ENCODE results near the gene SLC26A9.

The SLC26A9 gene

GRCh38 chr1:205948886-205949285, 5.6 kb upstream of the SLC26A9 start:
- no peak for DNase-seq (ENCODE audit: low spot score)

DNA sequence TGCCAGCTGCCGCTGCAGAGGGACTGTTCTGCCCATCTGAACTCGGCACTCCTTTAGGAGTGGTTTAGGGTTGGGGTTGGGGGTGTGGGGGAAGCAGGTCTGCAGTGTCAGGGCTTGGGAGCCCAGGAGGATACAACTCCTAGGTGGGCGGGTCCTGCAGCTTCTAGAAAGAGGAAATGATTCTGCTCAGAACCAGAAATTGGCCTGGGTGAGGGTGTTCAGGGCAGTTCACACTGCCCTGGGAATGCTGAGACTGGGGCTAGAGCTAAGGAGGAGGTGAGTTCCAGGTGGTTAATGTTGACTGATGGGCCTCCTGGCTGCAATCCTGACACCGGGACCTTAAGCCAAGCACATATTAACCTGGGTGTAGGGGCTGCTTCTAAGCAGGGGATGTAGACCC, 4.8 kb upstream of the SLC26A9 start:
- DNase-seq (ENCODE audit: low spot score): no peak

DNA sequence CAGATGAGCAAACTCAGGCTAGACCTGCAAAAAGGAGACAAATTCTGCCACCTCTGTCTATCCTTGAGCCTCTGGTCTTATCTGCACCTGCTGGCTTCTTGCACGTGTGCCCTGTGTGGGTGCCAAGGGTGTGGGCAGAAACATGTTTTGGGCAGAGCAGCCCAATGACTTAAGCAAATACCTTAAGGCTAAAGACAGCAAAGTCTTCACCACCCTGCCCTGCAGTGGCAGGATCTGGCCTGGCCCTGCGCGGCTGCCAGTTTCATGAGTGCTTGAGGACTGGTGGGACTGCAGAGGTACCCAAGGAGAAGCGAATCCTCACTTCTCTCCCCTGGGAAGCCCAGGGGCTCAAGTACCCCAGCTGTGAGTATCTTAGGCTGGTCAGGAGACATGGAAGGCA, 3.8 kb upstream of the SLC26A9 start:
- DNase-seq (ENCODE audit: low spot score): no peak

- no peak for DNase-seq (ENCODE audit: low spot score)
These were observed 1.8 kb upstream of the SLC26A9 start for GRCh38 chr1:205945069-205945468.

- no peak for DNase-seq (ENCODE audit: low spot score)
These were observed 1.3 kb upstream of the SLC26A9 start for GRCh38 chr1:205944525-205944924.

DNA sequence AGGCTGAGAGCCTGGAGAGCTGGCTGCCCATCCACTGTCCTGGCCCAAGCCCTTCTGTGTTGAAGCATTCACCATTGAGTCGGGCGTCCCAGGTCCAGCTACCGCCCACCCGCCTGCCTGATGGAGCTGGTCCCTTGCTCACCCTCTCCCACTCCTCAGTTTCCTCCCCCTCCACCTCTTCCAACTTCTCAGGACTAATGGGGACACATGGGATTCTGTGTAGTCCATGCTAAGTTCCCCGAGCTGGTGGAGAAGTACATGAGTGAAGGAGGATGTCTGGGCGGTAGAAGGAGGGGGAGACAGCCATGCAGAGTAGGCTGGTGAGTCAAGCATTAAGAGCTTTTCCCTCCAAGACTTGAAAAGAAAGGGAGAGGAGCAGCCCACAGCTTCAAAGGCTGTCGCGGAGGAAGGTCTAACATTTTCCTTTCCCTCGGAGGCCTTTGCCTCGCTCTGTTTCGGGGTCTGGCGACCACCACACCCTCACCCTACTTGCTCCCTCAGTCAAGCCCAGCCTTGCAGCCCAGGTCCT, 561 bp downstream of the SLC26A9 start:
- DNase-seq (ENCODE audit: low spot score): no peak

DNA sequence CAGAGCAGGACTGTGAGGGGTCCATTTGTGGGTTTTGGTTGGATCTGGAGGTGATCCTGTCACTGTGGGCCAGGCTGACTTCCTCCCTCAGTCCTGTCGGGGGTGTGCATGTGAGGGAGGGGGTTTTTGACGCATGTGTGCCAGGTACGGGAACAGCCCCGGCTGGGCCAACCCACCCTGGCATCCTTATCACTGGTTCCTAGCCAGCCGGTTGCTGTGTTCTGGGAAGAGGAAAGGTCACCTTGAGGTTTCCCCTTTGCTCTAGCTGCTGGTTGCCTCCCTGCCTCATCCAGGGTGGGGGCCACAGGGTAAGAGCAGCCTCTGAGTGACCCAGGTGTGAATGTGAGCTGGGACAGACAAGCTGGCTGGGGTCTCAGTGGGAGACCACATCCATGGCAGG, 2.5 kb downstream of the SLC26A9 start:
- no peak for DNase-seq (ENCODE audit: low spot score)

- DNase-seq (ENCODE audit: low spot score): no peak
These were observed 3.4 kb downstream of the SLC26A9 start for GRCh38 chr1:205939690-205940330.

DNA sequence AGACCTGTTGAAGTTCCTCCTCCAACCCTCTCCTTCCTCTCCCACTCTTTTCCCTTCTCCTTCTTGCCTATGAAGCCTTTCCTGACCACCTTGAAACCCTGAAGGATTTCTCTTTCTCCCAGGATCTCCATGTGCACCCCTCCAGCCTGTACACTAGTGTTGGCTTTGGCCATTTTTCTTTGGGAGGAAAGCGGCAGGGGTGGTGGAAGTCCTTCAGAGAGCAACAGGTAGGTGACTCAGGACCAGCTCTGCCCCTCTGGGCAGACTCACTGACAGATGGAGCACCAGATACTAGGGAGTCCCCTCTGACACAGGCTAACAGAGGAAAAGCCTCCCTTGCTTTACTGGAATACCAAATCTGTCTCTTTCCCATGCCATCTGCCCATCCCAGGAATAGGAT, 4.6 kb downstream of the SLC26A9 start:
- DNase-seq (ENCODE audit: low spot score): no peak

GRCh38 chr1:205936846-205937586, 6.2 kb downstream of the SLC26A9 start:
- no peak for DNase-seq (ENCODE audit: low spot score)

- DNase-seq (ENCODE audit: low spot score): no peak
These were observed 6.9 kb downstream of the SLC26A9 start for GRCh38 chr1:205936311-205936710.

GRCh38 chr1:205935869-205936268, 7.4 kb downstream of the SLC26A9 start:
- DNase-seq (ENCODE audit: low spot score): no peak

GRCh38 chr1:205934788-205935187, 8.5 kb downstream of the SLC26A9 start:
- DNase-seq (ENCODE audit: low spot score): no peak

DNA sequence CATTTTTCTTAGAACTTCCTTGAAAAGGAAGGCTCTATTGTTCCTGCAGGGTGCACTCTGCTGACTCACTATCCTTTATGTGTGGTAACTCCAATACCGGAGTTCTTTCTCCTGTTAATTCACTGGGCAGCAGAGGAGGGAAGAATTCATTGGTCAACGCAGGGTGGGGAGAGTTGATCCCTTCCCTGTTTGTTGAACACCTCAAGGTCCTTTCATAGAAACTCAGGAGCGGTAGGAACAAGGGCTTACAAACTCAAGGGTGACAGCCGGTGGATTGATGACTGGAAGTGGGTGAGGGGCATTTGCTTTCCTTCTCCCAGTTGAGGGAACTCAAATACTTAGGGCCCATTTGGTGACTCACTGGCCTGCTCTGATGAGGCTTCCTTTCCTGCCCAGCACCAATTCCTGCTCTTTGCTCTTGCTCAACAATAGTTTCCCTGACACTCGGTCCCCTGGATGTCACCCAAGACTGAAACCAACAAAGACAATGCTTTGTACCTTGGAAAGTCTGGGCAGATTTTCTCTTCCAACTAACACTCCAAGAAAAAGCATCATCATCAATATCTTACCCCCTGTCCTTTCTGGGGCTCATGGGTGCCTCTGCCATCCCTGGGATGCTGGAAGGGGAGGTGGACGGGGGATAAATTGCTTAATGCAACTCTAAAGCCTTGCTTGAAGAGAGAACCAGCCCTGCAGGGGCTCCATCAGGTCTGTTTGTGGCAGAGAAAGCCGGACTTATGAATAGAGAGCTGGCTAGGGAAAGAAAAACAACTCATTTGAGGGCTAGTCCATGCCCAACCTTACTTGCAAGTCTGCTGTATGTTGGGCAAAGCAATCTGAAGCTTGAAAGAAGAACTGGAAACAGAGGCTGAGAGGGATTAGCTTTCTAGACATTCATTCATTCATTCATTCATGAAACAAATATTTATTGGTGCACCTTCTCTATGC, 9.3 kb downstream of the SLC26A9 start:
- DNase-seq (ENCODE audit: low spot score): no peak

DNA sequence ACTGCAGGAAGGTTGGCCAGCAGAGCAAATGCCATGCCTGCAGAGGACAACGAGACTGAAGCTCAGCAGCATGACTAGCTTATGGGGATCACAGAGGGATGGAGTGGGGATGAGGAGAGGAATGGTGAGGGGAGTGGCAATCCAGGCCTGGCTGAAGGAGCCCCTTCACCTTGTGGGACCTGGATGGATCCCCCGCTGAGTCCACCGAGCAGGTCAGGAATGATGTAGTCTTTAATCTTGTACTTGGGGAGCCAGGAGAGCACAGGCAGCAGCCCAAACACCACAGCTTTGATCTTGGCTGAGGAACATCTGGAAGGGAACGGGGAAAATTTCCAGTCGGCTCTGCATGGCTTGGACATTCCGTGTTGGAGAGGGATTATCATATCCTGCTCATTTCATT, 10.5 kb downstream of the SLC26A9 start:
- DNase-seq (ENCODE audit: low spot score): no peak

DNA sequence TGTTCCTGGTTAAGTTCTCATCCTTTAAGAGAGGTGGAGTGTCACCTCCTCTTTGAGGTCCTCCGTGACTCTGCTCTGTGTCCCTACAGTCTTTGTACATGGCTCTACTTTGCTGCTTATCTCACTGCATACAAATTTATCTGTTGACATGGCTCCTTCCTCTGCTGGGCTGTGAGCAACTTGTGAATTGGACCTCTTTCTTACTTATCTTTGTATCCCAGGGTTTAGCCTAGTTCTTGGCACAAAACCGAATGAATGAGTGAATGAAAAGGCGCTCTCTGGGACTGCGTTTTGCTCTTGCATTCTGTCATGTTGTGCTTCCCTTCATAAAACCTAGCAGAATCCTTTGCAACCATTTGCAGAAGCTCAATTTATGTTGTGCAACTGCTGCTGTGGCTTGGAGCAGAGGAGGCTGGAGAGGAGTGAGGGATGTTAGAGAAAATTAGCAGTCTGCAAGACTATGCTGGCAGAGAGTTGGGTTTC, 12.4 kb downstream of the SLC26A9 start:
- DNase-seq (ENCODE audit: low spot score): no peak

- DNase-seq (ENCODE audit: low spot score): no peak
These were observed 13.1 kb downstream of the SLC26A9 start for GRCh38 chr1:205930195-205930577.

- no peak for DNase-seq (ENCODE audit: low spot score)
These were observed 13.6 kb downstream of the SLC26A9 start for GRCh38 chr1:205929496-205930194.

DNA sequence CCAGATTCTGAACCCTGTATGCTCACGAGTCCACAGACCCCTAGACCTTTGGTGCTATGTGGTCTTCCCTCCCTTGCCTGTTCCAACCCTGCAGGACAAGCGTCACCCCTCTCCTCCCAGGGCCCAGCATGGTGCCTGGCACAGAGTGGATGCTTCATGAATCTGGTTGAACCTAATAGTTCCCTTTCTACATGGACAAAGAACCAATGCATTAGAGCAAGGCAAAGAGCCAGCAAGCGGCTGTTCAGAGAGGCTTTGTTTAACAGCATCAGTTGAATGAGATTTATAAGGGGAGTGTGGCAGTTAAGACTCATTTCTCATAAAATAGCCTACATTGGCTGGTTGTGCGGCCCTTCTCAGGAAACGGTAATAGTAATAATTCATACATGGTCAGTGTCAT, 14.9 kb downstream of the SLC26A9 start:
- no peak for DNase-seq (ENCODE audit: low spot score)

DNA sequence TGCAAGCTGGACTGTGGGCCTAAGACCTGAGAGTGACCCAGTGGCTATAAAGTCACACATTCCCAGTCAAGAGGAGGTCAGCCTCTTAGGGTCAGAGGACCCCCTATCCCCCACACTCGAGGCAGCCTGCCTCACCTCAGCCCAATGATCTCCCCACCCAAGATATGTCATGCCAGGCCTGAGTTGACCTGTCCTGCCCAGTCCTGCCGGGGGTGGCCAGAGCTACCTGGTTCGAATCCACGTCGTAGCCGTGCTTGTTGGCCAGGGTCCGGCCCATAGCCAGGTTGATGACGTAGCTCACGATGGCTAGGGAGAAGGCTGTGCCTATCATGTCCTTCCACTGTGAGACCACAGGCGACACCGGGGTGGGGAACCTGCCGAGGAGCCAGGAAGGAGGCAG, 15.6 kb downstream of the SLC26A9 start:
- no peak for DNase-seq (ENCODE audit: low spot score)

DNA sequence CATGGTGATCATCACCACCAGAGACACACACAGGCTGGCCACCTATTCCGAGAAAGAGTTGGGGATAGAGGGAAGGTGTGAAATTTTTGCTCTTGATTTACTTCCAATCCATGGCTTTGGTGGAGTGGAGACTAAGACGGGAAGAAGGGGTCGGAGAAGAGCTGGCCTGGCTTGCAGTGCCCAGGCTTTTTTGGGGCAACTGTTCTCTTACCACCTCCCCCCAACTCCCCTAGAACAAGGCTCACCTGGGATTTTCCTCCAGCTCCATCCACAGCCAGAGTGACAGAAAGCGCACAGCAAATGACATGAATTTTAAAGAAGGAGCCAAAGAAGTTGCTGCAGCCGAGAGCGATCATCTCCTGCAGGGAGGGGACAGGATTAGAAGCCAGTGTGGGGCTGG, 16.0 kb downstream of the SLC26A9 start:
- DNase-seq (ENCODE audit: low spot score): no peak

- no peak for DNase-seq (ENCODE audit: low spot score)
These were observed 16.6 kb downstream of the SLC26A9 start for GRCh38 chr1:205926636-205927035.
